Cerebellar cortex (tissue), 1 donor: ENCODE results near the gene OLA1.

Source experiments
- DNase-seq: peaks from one replicate; pipeline ENCODE4 v3.0.0-alpha.2; 2015; ENCODE audit warnings: low spot score

Gene OLA1

DNA sequence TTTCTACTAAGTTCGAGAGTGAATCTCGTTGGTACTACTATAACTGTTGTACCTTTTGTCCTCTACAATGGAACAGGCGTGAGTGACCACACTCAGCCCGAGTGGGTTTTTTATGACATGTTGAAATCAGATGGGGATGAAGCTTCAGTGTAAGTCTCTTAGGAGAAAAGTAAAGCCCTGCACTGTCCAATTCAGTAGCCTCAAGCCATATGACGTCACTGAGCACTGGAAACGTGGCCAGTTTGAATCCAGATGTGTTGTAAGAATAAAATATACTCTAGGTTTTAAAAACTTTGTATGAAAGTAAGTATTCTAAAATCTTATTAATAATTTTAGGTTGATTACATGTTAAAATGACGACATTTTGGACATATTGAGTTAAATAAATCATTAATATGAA, 181.5 kb downstream of the OLA1 start:
- DNase-seq: no peak

DNA sequence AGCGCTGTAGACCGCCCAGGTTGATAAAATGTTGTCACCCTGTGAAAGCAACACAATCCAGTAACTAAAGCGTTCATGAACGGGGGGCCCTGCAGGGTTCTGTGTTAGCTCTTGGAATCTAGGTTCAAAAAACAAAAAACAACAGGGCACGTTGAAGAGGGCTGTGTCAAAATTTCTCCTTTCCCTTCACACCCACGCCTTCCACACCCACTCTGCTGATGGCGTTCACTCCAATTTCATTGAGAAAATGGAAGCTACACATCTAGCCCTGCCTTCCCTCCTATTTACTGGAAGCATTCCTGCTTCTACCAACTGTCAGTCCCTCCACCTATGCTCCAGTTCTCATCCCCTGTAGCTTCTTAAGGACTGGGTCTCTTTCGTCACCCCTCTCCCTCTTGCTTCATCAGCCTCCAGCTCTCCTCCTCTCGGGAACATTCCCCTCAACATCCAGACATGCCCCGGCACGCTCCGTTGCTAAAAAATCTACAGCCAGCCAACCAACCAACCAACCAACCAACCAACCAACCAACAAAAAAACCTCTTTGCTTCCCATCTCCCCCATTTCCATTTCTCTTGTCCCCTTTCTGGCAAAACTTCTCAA, 184.7 kb downstream of the OLA1 start:
- no peak for DNase-seq

- no peak for DNase-seq
Measured at GRCh38 chr2:174062934-174063333, 185.4 kb downstream of the OLA1 start.

- DNase-seq: no peak
Measured at GRCh38 chr2:174059884-174060244, 188.5 kb downstream of the OLA1 start.

DNA sequence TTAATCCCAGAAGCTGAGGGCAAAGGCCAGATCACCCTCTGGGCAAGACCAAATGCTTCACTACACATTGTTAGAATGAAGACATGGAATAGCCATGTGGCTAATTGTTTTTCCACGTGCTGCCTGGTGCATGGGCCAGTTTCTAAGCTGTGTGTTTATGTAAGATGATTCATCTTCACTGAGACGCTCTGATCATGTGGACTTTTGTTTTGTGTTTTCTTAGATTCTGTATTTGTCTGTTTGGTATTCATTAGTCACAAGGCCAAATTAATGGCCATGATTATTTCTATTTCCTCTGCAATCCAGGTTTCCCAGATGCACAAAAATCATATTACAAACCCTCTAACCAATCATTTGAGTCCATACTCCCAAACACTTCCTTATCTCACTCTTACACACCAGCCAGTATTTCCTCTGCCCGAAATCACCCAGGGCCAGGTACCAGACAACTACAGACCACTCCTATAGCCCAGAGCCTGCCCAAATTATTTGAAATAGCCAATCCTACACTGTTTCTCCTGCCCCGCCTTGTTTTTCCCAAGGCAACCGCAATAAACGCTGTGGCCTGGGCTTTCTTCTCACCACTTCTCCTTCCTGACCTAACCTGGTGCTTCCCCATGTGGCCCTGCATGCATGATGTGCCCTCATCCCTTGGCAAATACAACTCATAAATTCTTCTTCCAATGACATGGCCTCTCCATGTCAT, 189.0 kb downstream of the OLA1 start:
- DNase-seq: no peak

- no peak for DNase-seq
Measured at GRCh38 chr2:174058456-174058855, 189.9 kb downstream of the OLA1 start.

- DNase-seq: no peak
Measured at GRCh38 chr2:174058026-174058425, 190.3 kb downstream of the OLA1 start.

- no peak for DNase-seq
Measured at GRCh38 chr2:174054926-174055325, 193.4 kb downstream of the OLA1 start.

- no peak for DNase-seq
Measured at GRCh38 chr2:174053355-174054151, 194.8 kb downstream of the OLA1 start.

GRCh38 chr2:174052584-174052976, 195.8 kb downstream of the OLA1 start:
- no peak for DNase-seq

GRCh38 chr2:174051741-174052583, 196.4 kb downstream of the OLA1 start:
- DNase-seq: no peak

DNA sequence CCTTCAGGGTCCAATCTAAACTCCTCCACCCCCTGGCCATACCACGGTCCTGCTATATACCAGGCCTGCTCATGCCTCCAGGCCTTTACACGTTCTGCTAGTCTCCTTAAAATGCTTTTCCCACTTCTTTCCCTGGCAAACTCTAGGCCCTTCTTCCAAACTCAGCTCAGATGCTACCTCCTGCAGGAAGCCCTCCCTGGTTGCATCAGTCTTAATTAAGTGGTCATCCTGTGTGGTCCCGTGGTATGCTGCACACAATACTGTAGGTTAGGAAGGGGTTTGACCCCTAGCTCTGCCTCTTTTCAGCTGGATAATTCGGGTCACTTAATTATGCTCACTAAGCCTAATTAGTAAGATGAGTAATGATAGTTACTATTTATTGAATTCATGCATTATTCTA, 197.3 kb downstream of the OLA1 start:
- DNase-seq: no peak

GRCh38 chr2:174049895-174050294, 198.4 kb downstream of the OLA1 start:
- no peak for DNase-seq

DNA sequence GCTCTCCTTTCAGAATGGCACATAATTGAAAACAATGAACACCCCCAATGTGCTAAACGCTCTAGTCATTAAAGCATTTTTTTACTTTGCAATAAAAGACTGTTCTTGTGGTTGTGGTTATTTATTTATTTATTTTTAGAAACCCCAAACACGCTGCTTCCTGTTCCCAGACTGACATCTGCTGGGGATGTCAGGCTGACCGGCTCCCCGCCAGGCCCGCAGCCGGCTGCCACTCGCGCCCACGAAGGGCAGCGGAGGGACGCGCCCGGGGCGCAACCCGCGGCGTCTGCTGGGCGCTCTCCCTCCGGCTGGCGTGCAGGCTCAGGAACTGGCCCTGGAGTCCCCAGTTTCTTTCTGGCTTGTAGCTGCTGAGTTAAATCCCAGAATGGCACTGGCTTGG, 200.1 kb downstream of the OLA1 start:
- no peak for DNase-seq

GRCh38 chr2:174047746-174048145, 200.6 kb downstream of the OLA1 start:
- DNase-seq: no peak

DNA sequence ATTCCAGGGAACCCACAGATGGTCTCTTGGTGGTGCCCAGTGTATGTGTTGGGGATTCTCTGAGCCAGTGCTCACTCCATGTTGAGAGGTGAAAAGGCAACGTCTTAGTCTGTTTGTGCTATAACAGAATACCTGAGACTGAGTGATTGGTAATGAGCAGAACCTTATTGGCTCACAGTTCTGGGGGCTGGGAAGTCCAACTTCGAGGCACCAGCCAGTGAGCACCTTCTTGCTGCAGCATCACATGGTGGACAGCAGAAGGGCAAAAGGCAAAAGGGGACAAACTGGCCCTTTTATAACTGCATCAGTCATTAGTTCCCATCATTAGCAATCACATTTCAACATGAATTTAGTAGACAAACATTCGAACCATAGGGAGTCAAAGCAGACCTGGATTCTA, 202.2 kb downstream of the OLA1 start:
- DNase-seq: no peak

GRCh38 chr2:174044556-174044955, 203.8 kb downstream of the OLA1 start:
- no peak for DNase-seq

GRCh38 chr2:174040417-174040701, 208.0 kb downstream of the OLA1 start:
- no peak for DNase-seq

GRCh38 chr2:174039551-174040416, 208.5 kb downstream of the OLA1 start:
- peak; percentile 87 for DNase-seq

DNA sequence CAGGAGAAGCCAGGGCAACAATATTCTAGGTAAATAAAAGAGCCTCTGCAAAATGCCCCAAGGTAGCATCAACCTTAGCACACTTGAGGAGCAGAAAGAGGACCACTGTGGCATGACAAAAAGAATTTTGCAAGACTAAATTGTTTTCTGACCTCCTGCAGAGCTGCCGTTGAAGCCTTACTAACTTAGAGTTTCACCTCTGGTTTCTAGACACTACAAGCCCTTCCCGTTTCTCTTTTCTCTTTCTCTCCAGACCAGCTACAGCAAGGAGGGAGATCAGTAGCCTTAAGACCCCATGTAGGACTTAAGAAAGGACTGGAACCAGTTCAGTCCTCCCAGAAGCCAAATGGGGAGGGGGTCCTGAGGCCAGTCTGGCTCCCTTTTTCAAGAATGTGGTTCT, 209.9 kb downstream of the OLA1 start:
- DNase-seq: no peak

DNA sequence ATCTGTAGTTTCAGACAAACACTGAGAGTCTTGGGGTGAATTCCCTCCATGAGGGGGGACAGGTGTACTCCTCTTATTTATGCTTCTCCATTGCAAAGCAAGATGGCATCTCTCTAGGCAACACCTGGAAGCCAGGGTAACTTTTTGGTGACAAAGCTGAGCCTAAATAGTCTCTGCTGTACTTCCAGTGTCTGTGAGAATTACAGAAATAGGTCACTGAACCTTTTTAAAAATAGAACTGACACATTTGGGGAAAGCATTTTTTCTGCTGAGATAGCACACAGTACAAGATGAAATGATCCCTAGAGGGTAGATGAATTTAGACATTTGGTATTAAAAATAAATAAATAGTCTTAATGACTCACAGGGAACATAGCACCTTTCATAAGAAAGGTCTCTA, 211.5 kb downstream of the OLA1 start:
- DNase-seq: no peak
